GM18951 (cell line): ENCODE data around the gene NXPE3.
"Not testable (repeated sequence)": the region's sequence is repeated elsewhere in the genome, so short reads cannot be mapped to it uniquely, and the experiment has no call there.

Experiments used
- POLR2A ChIP-seq: IDR thresholded peaks from 4 replicates; pipeline ENCODE4 v1.6.1; 2011; ENCODE audit warnings: mild to moderate bottlenecking; ENCODE audit not compliant: insufficient read length, insufficient read depth; ENCODE audit errors: extremely low read depth
- in situ Hi-C: fragments of 300-500 bp; cut with MboI; formaldehyde crosslinking; loops from one replicate; pipeline ENCODE4 v1.12.0; 2022; ENCODE audit warnings: low sequenced_read_pairs, mixed read lengths, inconsistent platforms; ENCODE audit not compliant: unreplicated experiment

Gene NXPE3

GRCh38 chr3:101854608-101855304 lies 75.7 kb downstream of the NXPE3 start:
- in situ Hi-C loops = no loop called here
- TF ChIP-seq POLR2A = no peak

GRCh38 chr3:101857301-101857741 lies 78.3 kb downstream of the NXPE3 start:
- in situ Hi-C loops = no loop called here
- TF ChIP-seq POLR2A = no peak

- no peak for TF ChIP-seq POLR2A
These were observed 79.5 kb downstream of the NXPE3 start for GRCh38 chr3:101858464-101859030.

GRCh38 chr3:101859882-101860448 lies 81.0 kb downstream of the NXPE3 start:
- in situ Hi-C loops = no loop called here

More at GRCh38 chr3:101858464-101859030, 79.5 kb downstream of the NXPE3 start:
- in situ Hi-C loops = no loop called here

GRCh38 chr3:101861212-101861788 lies 82.3 kb downstream of the NXPE3 start:
- TF ChIP-seq POLR2A = no peak

More at GRCh38 chr3:101859882-101860448, 81.0 kb downstream of the NXPE3 start:
- no peak for TF ChIP-seq POLR2A

GRCh38 chr3:101861789-101862415 lies 82.9 kb downstream of the NXPE3 start:
- in situ Hi-C loops = no loop called here
- TF ChIP-seq POLR2A = no peak

More at GRCh38 chr3:101861212-101861788, 82.3 kb downstream of the NXPE3 start:
- in situ Hi-C loops = no loop called here

GRCh38 chr3:101862416-101863165 lies 83.6 kb downstream of the NXPE3 start:
- in situ Hi-C loops = no loop called here
- TF ChIP-seq POLR2A = no peak

GRCh38 chr3:101864926-101865325 lies 85.9 kb downstream of the NXPE3 start:
- in situ Hi-C loops = not testable (repeated sequence)

- in situ Hi-C loops = no loop called here
- TF ChIP-seq POLR2A = no peak
These were observed 86.9 kb downstream of the NXPE3 start for GRCh38 chr3:101865751-101866509.

- in situ Hi-C loops = no loop called here
- TF ChIP-seq POLR2A = no peak
These were observed 88.5 kb downstream of the NXPE3 start for GRCh38 chr3:101867511-101867910.

GRCh38 chr3:101867996-101868395 lies 89.0 kb downstream of the NXPE3 start:
- TF ChIP-seq POLR2A = no peak
- in situ Hi-C loops = no loop called here

GRCh38 chr3:101868534-101869464 lies 89.8 kb downstream of the NXPE3 start:
- TF ChIP-seq POLR2A = no peak
- in situ Hi-C loops = no loop called here
